Measurements from ENCODE around the gene PLOD2.

Gene PLOD2

GRCh38 chr3:146166415-146166821 lies 5.4 kb upstream of the PLOD2 start:
- no peak for DNase-seq (ENCODE audit: low read depth in 2 of 2)

GRCh38 chr3:146165877-146166276 lies 4.9 kb upstream of the PLOD2 start:
- no peak for DNase-seq (ENCODE audit: low read depth in 2 of 2)

- no peak for DNase-seq (ENCODE audit: low read depth in 2 of 2)
Measured at GRCh38 chr3:146164971-146165769, 4.2 kb upstream of the PLOD2 start.

- no peak for DNase-seq (ENCODE audit: low read depth in 2 of 2)
Measured at GRCh38 chr3:146164506-146164905, 3.5 kb upstream of the PLOD2 start.

- DNase-seq (ENCODE audit: low read depth in 2 of 2), result no peak
Measured at GRCh38 chr3:146164071-146164470, 3.1 kb upstream of the PLOD2 start.

GRCh38 chr3:146163584-146163983 lies 2.6 kb upstream of the PLOD2 start:
- DNase-seq (ENCODE audit: low read depth in 2 of 2), result no peak

GRCh38 chr3:146162561-146162960 lies 1.6 kb upstream of the PLOD2 start:
- DNase-seq (ENCODE audit: low read depth in 2 of 2), result no peak

GRCh38 chr3:146161663-146162002 lies 649 bp upstream of the PLOD2 start:
- no peak for DNase-seq (ENCODE audit: low read depth in 2 of 2)

GRCh38 chr3:146160321-146160963 lies 542 bp downstream of the PLOD2 start:
- peak in 1 of 2 donors; percentile 0 for DNase-seq (ENCODE audit: low read depth in 2 of 2)

GRCh38 chr3:146159616-146160320 lies 1.2 kb downstream of the PLOD2 start:
- DNase-seq (ENCODE audit: low read depth in 2 of 2), result no peak

GRCh38 chr3:146159037-146159436 lies 1.9 kb downstream of the PLOD2 start:
- DNase-seq (ENCODE audit: low read depth in 2 of 2), result no peak

- no peak for DNase-seq (ENCODE audit: low read depth in 2 of 2)
Measured at GRCh38 chr3:146157325-146158060, 3.5 kb downstream of the PLOD2 start.

- no peak for DNase-seq (ENCODE audit: low read depth in 2 of 2)
Measured at GRCh38 chr3:146156666-146157314, 4.2 kb downstream of the PLOD2 start.

- DNase-seq (ENCODE audit: low read depth in 2 of 2), result no peak
Measured at GRCh38 chr3:146156095-146156494, 4.9 kb downstream of the PLOD2 start.

- DNase-seq (ENCODE audit: low read depth in 2 of 2), result no peak
Measured at GRCh38 chr3:146154995-146155394, 6.0 kb downstream of the PLOD2 start.

GRCh38 chr3:146154316-146154715 lies 6.7 kb downstream of the PLOD2 start:
- no peak for DNase-seq (ENCODE audit: low read depth in 2 of 2)

GRCh38 chr3:146153429-146153828 lies 7.6 kb downstream of the PLOD2 start:
- no peak for DNase-seq (ENCODE audit: low read depth in 2 of 2)

- DNase-seq (ENCODE audit: low read depth in 2 of 2), result no peak
Measured at GRCh38 chr3:146152834-146153233, 8.2 kb downstream of the PLOD2 start.

- no peak for DNase-seq (ENCODE audit: low read depth in 2 of 2)
Measured at GRCh38 chr3:146148468-146148931, 12.5 kb downstream of the PLOD2 start.

- no peak for DNase-seq (ENCODE audit: low read depth in 2 of 2)
Measured at GRCh38 chr3:146145642-146146041, 15.3 kb downstream of the PLOD2 start.

GRCh38 chr3:146142757-146143156 lies 18.2 kb downstream of the PLOD2 start:
- no peak for DNase-seq (ENCODE audit: low read depth in 2 of 2)
